ENCODE data around the gene PPIF.

DNA sequence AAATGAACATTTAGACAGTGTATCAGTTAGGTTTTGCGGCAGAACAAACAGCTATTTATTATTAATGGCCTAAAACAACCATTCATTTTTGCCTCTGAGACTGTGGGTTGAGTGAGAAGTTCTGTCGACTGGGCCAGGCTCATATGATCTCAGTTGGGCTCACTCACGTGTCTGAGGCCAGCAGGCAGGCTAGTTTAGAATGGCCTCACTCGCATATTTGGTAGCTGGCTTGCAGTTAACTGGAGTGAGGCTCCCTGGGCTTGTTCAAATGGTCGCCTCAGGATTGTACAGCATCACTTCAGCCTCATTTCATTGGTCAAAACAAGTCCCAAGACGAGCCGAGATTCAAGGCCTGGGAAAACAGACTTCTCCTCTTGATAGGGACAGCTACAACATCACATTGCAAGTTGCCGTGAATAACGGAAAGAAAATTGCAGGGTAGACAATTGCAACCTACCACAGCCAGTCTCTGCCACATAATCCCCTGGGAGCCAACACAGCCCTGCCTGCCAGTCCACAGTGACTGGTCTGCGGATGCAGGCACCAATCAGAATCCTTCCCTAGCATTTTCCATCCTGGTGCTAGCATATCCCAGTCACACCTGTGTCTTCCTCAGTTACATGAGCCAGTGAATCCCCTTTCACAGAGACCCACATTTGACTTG lies 23.1 kb upstream of the PPIF start:
- TF ChIP-seq, protein P1, sequence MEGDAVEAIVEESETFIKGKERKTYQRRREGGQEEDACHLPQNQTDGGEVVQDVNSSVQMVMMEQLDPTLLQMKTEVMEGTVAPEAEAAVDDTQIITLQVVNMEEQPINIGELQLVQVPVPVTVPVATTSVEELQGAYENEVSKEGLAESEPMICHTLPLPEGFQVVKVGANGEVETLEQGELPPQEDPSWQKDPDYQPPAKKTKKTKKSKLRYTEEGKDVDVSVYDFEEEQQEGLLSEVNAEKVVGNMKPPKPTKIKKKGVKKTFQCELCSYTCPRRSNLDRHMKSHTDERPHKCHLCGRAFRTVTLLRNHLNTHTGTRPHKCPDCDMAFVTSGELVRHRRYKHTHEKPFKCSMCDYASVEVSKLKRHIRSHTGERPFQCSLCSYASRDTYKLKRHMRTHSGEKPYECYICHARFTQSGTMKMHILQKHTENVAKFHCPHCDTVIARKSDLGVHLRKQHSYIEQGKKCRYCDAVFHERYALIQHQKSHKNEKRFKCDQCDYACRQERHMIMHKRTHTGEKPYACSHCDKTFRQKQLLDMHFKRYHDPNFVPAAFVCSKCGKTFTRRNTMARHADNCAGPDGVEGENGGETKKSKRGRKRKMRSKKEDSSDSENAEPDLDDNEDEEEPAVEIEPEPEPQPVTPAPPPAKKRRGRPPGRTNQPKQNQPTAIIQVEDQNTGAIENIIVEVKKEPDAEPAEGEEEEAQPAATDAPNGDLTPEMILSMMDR (IDR thresholded peaks at IDR 0.05) = no peak
- no peak for TF ChIP-seq POLR2A (IDR thresholded peaks at IDR 0.05)

Measured in testis (tissue), 2 donors.